Neural cell (in vitro differentiated cells): ENCODE data around the gene GGA2. TPM values are rescaled to one million over a fixed set of nuclear protein-coding genes. Genes with fewer than 3 reads are reported as not detected.
"Not testable (repeated sequence)": the region's sequence is repeated elsewhere in the genome, so short reads cannot be mapped to it uniquely, and the experiment has no call there.

ENCODE experiments used
- H2AFZ ChIP-seq: fragments of 200-600, 300-800 bp; sonication (generic), shearing (Covaris generic); 2 replicates; pipeline ENCODE4 v1.6.0; 2014; ENCODE audit warnings: low read depth, mild to moderate bottlenecking, antibody characterized with exemption, low read length, moderate library complexity
- H3F3A ChIP-seq: fragments of 200-600 bp; shearing (Covaris generic); 2 replicates; pipeline ENCODE4 v1.6.1; 2016; ENCODE audit warnings: mild to moderate bottlenecking, moderate library complexity, mixed read lengths, antibody characterized with exemption, low read length; ENCODE audit not compliant: insufficient read depth, poor library complexity, severe bottlenecking
- H3K27ac ChIP-seq: fragments of 200-600, 300-800 bp; sonication (generic), shearing (Covaris generic); 2 replicates; pipeline ENCODE4 v1.5.1; 2014; ENCODE audit warnings: mild to moderate bottlenecking, low read length, moderate library complexity
- H3K27me3 ChIP-seq: fragments of 300-800, 200-600 bp; sonication (generic), shearing (Covaris generic); 2 replicates; pipeline ENCODE4 v1.6.0; 2014; ENCODE audit warnings: mild to moderate bottlenecking, low read depth, low read length, moderate library complexity; ENCODE audit not compliant: insufficient read depth
- H3K36me3 ChIP-seq: fragments of 300-800, 200-600 bp; sonication (generic), shearing (Covaris generic); 2 replicates; pipeline ENCODE4 v1.5.1; 2014; ENCODE audit warnings: mild to moderate bottlenecking, antibody characterized with exemption, low read length, moderate library complexity; ENCODE audit not compliant: insufficient read depth
- H3K4me2 ChIP-seq: fragments of 300-800, 200-600 bp; sonication (generic), shearing (Covaris generic); 2 replicates; pipeline ENCODE4 v1.6.0; 2014; ENCODE audit warnings: mild to moderate bottlenecking, low read length
- H3K4me3 ChIP-seq: fragments of 300-800, 200-600 bp; sonication (generic), shearing (Covaris generic); 2 replicates; pipeline ENCODE4 v1.5.1; 2014; ENCODE audit warnings: mild to moderate bottlenecking, low read length, moderate library complexity
- H3K79me2 ChIP-seq: fragments of 200-600 bp; shearing (Covaris generic); replicated peaks from 2 replicates; pipeline ENCODE4 v1.6.0; 2014; ENCODE audit warnings: mild to moderate bottlenecking, low read length, moderate library complexity; ENCODE audit not compliant: insufficient read depth
- H3K9ac ChIP-seq: fragments of 300-800, 200-600 bp; sonication (generic), shearing (Covaris generic); 2 replicates; pipeline ENCODE4 v1.6.1; 2016; ENCODE audit warnings: mild to moderate bottlenecking, low read length, mixed read lengths
- H3K9me2 ChIP-seq: fragments of 200-600 bp; shearing (Covaris generic); 2 replicates; pipeline ENCODE4 v1.6.1; 2016; ENCODE audit warnings: mild to moderate bottlenecking, low read length, mixed read lengths; ENCODE audit not compliant: insufficient read depth
- H3K9me3 ChIP-seq: fragments of 200-600, 300-800 bp; sonication (generic), shearing (Covaris generic); 2 replicates; pipeline ENCODE4 v1.6.1; 2016; ENCODE audit warnings: mild to moderate bottlenecking, mixed run types, low read length, moderate library complexity, mixed read lengths
- H4K20me1 ChIP-seq: fragments of 200-600 bp; shearing (Covaris generic); 2 replicates; pipeline ENCODE4 v1.6.1; 2016; ENCODE audit warnings: mild to moderate bottlenecking, mixed run types; ENCODE audit not compliant: insufficient read depth
- CTCF ChIP-seq: fragments of 450-650 bp; IDR thresholded peaks from 2 replicates; pipeline ENCODE4 v1.5.1; 2014; ENCODE audit warnings: antibody characterized with exemption, mild to moderate bottlenecking, moderate library complexity; ENCODE audit not compliant: poor library complexity, severe bottlenecking
- EP300 ChIP-seq: fragments of 450-650 bp; conservative IDR thresholded peaks from 2 replicates; pipeline ENCODE4 v1.6.1; 2014; ENCODE audit warnings: antibody characterized with exemption, mild to moderate bottlenecking, moderate library complexity; ENCODE audit not compliant: poor library complexity, severe bottlenecking
- EZH2 ChIP-seq: fragments of 200-600, 300-800 bp; shearing (Covaris generic), sonication (generic); IDR thresholded peaks from 2 replicates; pipeline ENCODE4 v1.6.1; 2014; ENCODE audit warnings: antibody characterized with exemption, low read length, borderline replicate concordance, mild to moderate bottlenecking; ENCODE audit not compliant: insufficient read depth, poor library complexity, severe bottlenecking
- MXI1 ChIP-seq: fragments of 450-650 bp; conservative IDR thresholded peaks from 2 replicates; pipeline ENCODE4 v1.6.1; 2014; ENCODE audit warnings: antibody characterized with exemption, mild to moderate bottlenecking; ENCODE audit not compliant: poor library complexity, severe bottlenecking
- RAD21 ChIP-seq: fragments of 450-650 bp; conservative IDR thresholded peaks from 2 replicates; pipeline ENCODE4 v1.6.1; 2014; ENCODE audit warnings: antibody characterized with exemption, mild to moderate bottlenecking, moderate library complexity
- SMC3 ChIP-seq: fragments of 450-650 bp; conservative IDR thresholded peaks from 2 replicates; pipeline ENCODE4 v1.6.1; 2014; ENCODE audit warnings: antibody characterized with exemption, mild to moderate bottlenecking, moderate library complexity; ENCODE audit not compliant: poor library complexity
- TAF1 ChIP-seq: IDR thresholded peaks from 2 replicates; pipeline ENCODE4 v1.6.1; 2012; ENCODE audit warnings: low read depth
- polyA plus RNA-seq: library from polyadenylated mRNA; depleted of rRNA; stranded (reverse); fragments of >200 nt; gene quantifications from 2 replicates; pipeline ENCODE4 v1.2.3, GENCODE V29; 2014

GGA2 gene
- polyA plus RNA-seq, 1 donor from 2014 or later, result 36.8 TPM

- Histone ChIP-seq H3K36me3 (no peaks in the 10 kb centered on the region), H3F3A (no peaks in the 10 kb centered on the region), H2AFZ (no peak overlapping the region), H3K9ac (no peak overlapping the region), H3K27me3 (no peaks in the 10 kb centered on the region), H3K9me3 (no peaks in the 10 kb centered on the region), H4K20me1 (no peaks in the 10 kb centered on the region), H3K27ac (no peak overlapping the region), H3K4me2 (no peak overlapping the region), H3K4me3 (no peak overlapping the region), H3K79me2 (no peaks in the 10 kb centered on the region), H3K9me2 (no peaks in the 10 kb centered on the region)
- TF ChIP-seq CTCF (no peak), EZH2 (no peak), SMC3 (no peak), TAF1 (no peak)
Observed at GRCh38 chr16:23549938-23550337, 39.6 kb upstream of the GGA2 start.

GRCh38 chr16:23544436-23544835 is 34.1 kb upstream of the GGA2 start:
- H3F3A ChIP-seq, result no peaks in the 10 kb centered on the region
- TF ChIP-seq RAD21, result no peak
- H4K20me1 ChIP-seq, result no peaks in the 10 kb centered on the region
- H3K79me2 ChIP-seq, result no peaks in the 10 kb centered on the region
- H3K27ac ChIP-seq, result no peak overlapping the region
- no peaks in the 10 kb centered on the region for H3K27me3 ChIP-seq
- no peaks in the 10 kb centered on the region for H3K9me2 ChIP-seq
- H2AFZ ChIP-seq, result no peak overlapping the region
- H3K4me3 ChIP-seq, result no peak overlapping the region
- no peaks in the 10 kb centered on the region for H3K9me3 ChIP-seq
- no peak overlapping the region for H3K4me2 ChIP-seq
- H3K36me3 ChIP-seq, result no peaks in the 10 kb centered on the region
- no peak overlapping the region for H3K9ac ChIP-seq

- H3K79me2 ChIP-seq, H3F3A ChIP-seq, H2AFZ ChIP-seq, H4K20me1 ChIP-seq, H3K9me2 ChIP-seq, H3K9ac ChIP-seq, H3K27me3 ChIP-seq, H3K4me2 ChIP-seq, H3K9me3 ChIP-seq, H3K27ac ChIP-seq, H3K36me3 ChIP-seq, H3K4me3 ChIP-seq: not testable (repeated sequence)
Observed at GRCh38 chr16:23540817-23541178, 30.5 kb upstream of the GGA2 start.

- Histone ChIP-seq H3K4me3 (no peak overlapping the region), H2AFZ (no peak overlapping the region), H3K79me2 (no peaks in the 10 kb centered on the region), H3K9ac (no peak overlapping the region), H3K36me3 (no peaks in the 10 kb centered on the region), H4K20me1 (no peaks in the 10 kb centered on the region), H3K27ac (no peak overlapping the region), H3K9me3 (no peaks in the 10 kb centered on the region), H3K27me3 (no peaks in the 10 kb centered on the region), H3K4me2 (no peak overlapping the region), H3F3A (no peaks in the 10 kb centered on the region), H3K9me2 (no peaks in the 10 kb centered on the region)
- TF ChIP-seq MXI1, result no peak
- TF ChIP-seq EP300, result no peak
- TF ChIP-seq SMC3, result no peak
- TF ChIP-seq RAD21, result no peak
- no peak for TF ChIP-seq CTCF
- no peak for TF ChIP-seq TAF1
Observed at GRCh38 chr16:23539984-23540816, 29.9 kb upstream of the GGA2 start.
